Left cardiac atrium (tissue), 4 donors: ENCODE measurements around the gene MRPL12. TPM values are rescaled to one million over a fixed set of nuclear protein-coding genes. Genes with fewer than 3 reads are reported as not detected.
"Not testable (repeated sequence)": the region's sequence is repeated elsewhere in the genome, so short reads cannot be mapped to it uniquely, and the experiment has no call there.

Source experiments
- ATAC-seq, 2 donors: fragments of 200-7000 bp; cut with Tn5 transposase; one replicate each; pipeline ENCODE4 v1.9.1; 2020; ENCODE audit warnings: mild to moderate bottlenecking in 2 of 2, moderate library complexity in 2 of 2
- DNase-seq: peaks from one replicate; pipeline ENCODE4 v3.0.0-alpha.2; 2020
- intact Hi-C, 2 donors: fragments of 100-400 bp; cut with DNase I; formaldehyde crosslinking; loops; one replicate each; pipeline versions ENCODE4 v1.14.1 to v1.15.1; 2022 to 2023
- microRNA-seq, 2 donors: library from miRNA; unstranded; fragments of <30 nt; microRNA quantifications; one replicate each; pipeline ENCODE4 v1.2.0, GENCODE V29; 2020
- total RNA-seq, 2 donors: library from RNA; stranded (reverse); fragmentation: NEBNext Ultra II Directional; extraction: Animal tissue kit (Norgen Biotek cat#: 25700); gene quantifications; one replicate each; pipeline ENCODE4 v1.2.1, GENCODE V29; 2021
- donor health status: DM: no; HTN: yes; CAD: no.
- donor health status: DM: no; HTN: yes; CAD: no; lungs with severe emphysema.
- donor health status: DM: yes; HTN: yes; CAD: no.
- donor health status: Dilated cardiomyopathy.

MRPL12 gene
- total RNA-seq, 2 donors from 2014 or later = 133 TPM

- peak; percentile 84 for DNase-seq
- ATAC-seq = peak; percentile 92 to 93
- intact Hi-C loops = no loop called here
Observed at GRCh38 chr17:81733507-81734404, 30.6 kb downstream of the MRPL12 start.

- intact Hi-C loops = no loop called here
- ATAC-seq (no peak), DNase-seq (no peak)
Observed at GRCh38 chr17:81734405-81735263, 31.5 kb downstream of the MRPL12 start.

GRCh38 chr17:81735264-81736102, 32.3 kb downstream of the MRPL12 start:
- ATAC-seq = peak in 1 of 2 donors; percentile 29
- DNase-seq = no peak
- intact Hi-C loops = no loop called here

GRCh38 chr17:81737947-81738800, 35.0 kb downstream of the MRPL12 start:
- no peak for ATAC-seq
- intact Hi-C loops = no loop called here
- DNase-seq = no peak

GRCh38 chr17:81738801-81739393, 35.7 kb downstream of the MRPL12 start:
- DNase-seq = no peak
- intact Hi-C loops = no loop called here
- ATAC-seq = no peak

GRCh38 chr17:81739593-81739992, 36.4 kb downstream of the MRPL12 start:
- intact Hi-C loops, DNase-seq, ATAC-seq: not testable (repeated sequence)

- no peak for ATAC-seq
- intact Hi-C loops = no loop called here
Observed at GRCh38 chr17:81740395-81740961, 37.3 kb downstream of the MRPL12 start.

GRCh38 chr17:81741049-81741593, 38.0 kb downstream of the MRPL12 start:
- intact Hi-C loops = no loop called here
- ATAC-seq (no peak), DNase-seq (no peak)

More at GRCh38 chr17:81740395-81740961, 37.3 kb downstream of the MRPL12 start:
- no peak for DNase-seq

- DNase-seq (no peak), ATAC-seq (no peak)
- intact Hi-C loops = no loop called here
Observed at GRCh38 chr17:81741594-81742452, 38.7 kb downstream of the MRPL12 start.

Small RNA genes lying within 50 kb of the gene (microRNA-seq; reads per million reads assigned to microRNA genes)
- 0 to 0.20 reads per million in 2 donors for gene MIR6786

Other genes with a start within 250 kb of the MRPL12 start
- 1,000 to 10,000 TPM in 1 of 2 donors, 100 to 1,000 TPM in 1; 663 to 1,095 TPM for gene ACTG1, start 190.6 kb upstream of the MRPL12 start, total RNA-seq
- under 1 TPM; 0.38 to 0.39 TPM for gene FSCN2, start 175.0 kb upstream of the MRPL12 start, total RNA-seq
- 10 to 100 TPM; 11.6 to 15.7 TPM for gene FAAP100, start 151.0 kb upstream of the MRPL12 start, total RNA-seq
- 10 to 100 TPM; 67.2 to 97.1 TPM for gene NPLOC4, start 66.3 kb upstream of the MRPL12 start, total RNA-seq
- under 1 TPM; 0.16 to 0.50 TPM for gene TSPAN10, start 66.2 kb upstream of the MRPL12 start, total RNA-seq
- gene PDE6G, start 46.8 kb upstream of the MRPL12 start, total RNA-seq = under 1 TPM in 1 of 2 donors, not detected in 1; 0.50 TPM
- 10 to 100 TPM; 20.9 to 23.6 TPM for gene OXLD1, start 36.8 kb upstream of the MRPL12 start, total RNA-seq
- 1 to 10 TPM; 7.2 to 8.9 TPM for gene CCDC137, start 36.6 kb upstream of the MRPL12 start, total RNA-seq
- gene ARL16, start 19.6 kb upstream of the MRPL12 start, total RNA-seq = 10 to 100 TPM; 12.2 to 22.3 TPM
- 10 to 100 TPM; 42.3 to 52.6 TPM for gene HGS, start 19.4 kb upstream of the MRPL12 start, total RNA-seq
- 10 to 100 TPM; 10.1 to 11.8 TPM for gene SLC25A10, start 8.9 kb downstream of the MRPL12 start, total RNA-seq
- not detected for gene GCGR, start 100.8 kb downstream of the MRPL12 start, total RNA-seq
- gene MCRIP1, start 129.9 kb downstream of the MRPL12 start, total RNA-seq = 10 to 100 TPM; 83.9 to 98.0 TPM
- gene PPP1R27, start 131.7 kb downstream of the MRPL12 start, total RNA-seq = not detected
- 100 to 1,000 TPM; 403 to 414 TPM for gene P4HB, start 157.2 kb downstream of the MRPL12 start, total RNA-seq
- gene ARHGDIA, start 168.0 kb downstream of the MRPL12 start, total RNA-seq = 100 to 1,000 TPM; 168 to 252 TPM
- 10 to 100 TPM; 33.7 to 45.2 TPM for gene ALYREF, start 188.2 kb downstream of the MRPL12 start, total RNA-seq
- gene ANAPC11, start 188.4 kb downstream of the MRPL12 start, total RNA-seq = 100 to 1,000 TPM; 133 to 155 TPM
- under 1 TPM; 0.21 to 0.24 TPM for gene NPB, start 198.9 kb downstream of the MRPL12 start, total RNA-seq
- 10 to 100 TPM; 21.8 to 22.2 TPM for gene PCYT2, start 208.0 kb downstream of the MRPL12 start, total RNA-seq
- gene SIRT7, start 214.8 kb downstream of the MRPL12 start, total RNA-seq = 1 to 10 TPM; 8.9 to 9.2 TPM
- 10 to 100 TPM; 20.9 to 25.1 TPM for gene MAFG, start 224.4 kb downstream of the MRPL12 start, total RNA-seq
- 10 to 100 TPM in 1 of 2 donors, 1 to 10 TPM in 1; 9.6 to 10.5 TPM for gene PYCR1, start 233.9 kb downstream of the MRPL12 start, total RNA-seq
- under 1 TPM in 1 of 2 donors, not detected in 1; 0.50 TPM for gene MYADML2, start 243.9 kb downstream of the MRPL12 start, total RNA-seq